Endodermal cell (in vitro differentiated cells): Measurements from ENCODE around the gene SLU7. TPM values are rescaled to one million over a fixed set of nuclear protein-coding genes. Genes with fewer than 3 reads are reported as not detected.
"Not testable (repeated sequence)": the region's sequence is repeated elsewhere in the genome, so short reads cannot be mapped to it uniquely, and the experiment has no call there.

Source experiments
- DNase-seq: peaks from one replicate; pipeline ENCODE4 v3.0.0-alpha.2; 2017
- H3K27ac ChIP-seq: 2 replicates; pipeline ENCODE4 v1.5.1; 2013; ENCODE audit warnings: mild to moderate bottlenecking, low read depth, low read length, moderate library complexity
- H3K27me3 ChIP-seq: 2 replicates; pipeline ENCODE4 v1.6.1; 2013; ENCODE audit warnings: mild to moderate bottlenecking, low read length, moderate library complexity; ENCODE audit not compliant: insufficient read depth, control insufficient read depth, poor library complexity, severe bottlenecking
- H3K36me3 ChIP-seq: 2 replicates; pipeline ENCODE4 v1.7.0; 2013; ENCODE audit warnings: mild to moderate bottlenecking, low read length, moderate library complexity; ENCODE audit not compliant: control insufficient read depth, insufficient read depth
- H3K4me1 ChIP-seq: one replicate; pipeline ENCODE4 v1.7.0; 2013; ENCODE audit warnings: low read length; ENCODE audit not compliant: control insufficient read depth, insufficient read depth
- H3K4me3 ChIP-seq: 2 replicates; pipeline ENCODE4 v1.5.1; 2013; ENCODE audit warnings: mild to moderate bottlenecking, low read length, moderate library complexity
- H3K9ac ChIP-seq: 2 replicates; pipeline ENCODE4 v1.6.1; 2013; ENCODE audit warnings: mild to moderate bottlenecking, low read length, moderate library complexity; ENCODE audit not compliant: poor library complexity, severe bottlenecking; ENCODE audit errors: extremely low read depth
- H3K9me3 ChIP-seq: 2 replicates; pipeline ENCODE4 v1.6.1; 2013; ENCODE audit warnings: mild to moderate bottlenecking, low read length, moderate library complexity; ENCODE audit not compliant: control insufficient read depth
- H3K27ac Mint-ChIP-seq: 2 replicates; pipeline ENCODE4 v1.8.0; 2020; ENCODE audit warnings: mixed read lengths
- H3K27me3 Mint-ChIP-seq: 2 replicates; pipeline ENCODE4 v1.8.0; 2021; ENCODE audit warnings: mild to moderate bottlenecking, mixed read lengths; ENCODE audit not compliant: insufficient read depth
- H3K36me3 Mint-ChIP-seq: 2 replicates; pipeline ENCODE4 v1.8.0; 2020; ENCODE audit warnings: low read depth, mixed read lengths
- H3K4me1 Mint-ChIP-seq: 2 replicates; pipeline ENCODE4 v1.8.0; 2020; ENCODE audit warnings: mixed read lengths
- H3K4me3 Mint-ChIP-seq: 2 replicates; pipeline ENCODE4 v1.8.0; 2020; ENCODE audit warnings: mild to moderate bottlenecking, moderate library complexity, mixed read lengths
- H3K9me3 Mint-ChIP-seq: 2 replicates; pipeline ENCODE4 v1.8.0; 2020; ENCODE audit warnings: mild to moderate bottlenecking, mixed read lengths
- CTCF ChIP-seq: fragments of 200-600 bp; sonication (generic); conservative IDR thresholded peaks from 2 replicates; pipeline ENCODE4 v1.5.0; 2021; ENCODE audit warnings: antibody characterized with exemption, mild to moderate bottlenecking
- WGBS, 2 experiments: methylation state at CpG; one replicate each; pipeline versions ENCODE4 v1.1.5 to v1.1.7; 2013; ENCODE audit warnings: missing lambda C conversion rate in 2 of 2, mixed read lengths in 1 of 2; ENCODE audit not compliant: insufficient coverage in 1 of 2, insufficient read length in 1 of 2; 5-methylcytosine and 5-hydroxymethylcytosine counted together
- total RNA-seq, 2 donors: library from RNA; stranded (reverse); fragmentation: NEBNext Ultra II Directional in 1 of 2; extraction: Animal tissue kit (Norgen Biotek cat#: 25700) in 1 of 2; gene quantifications; 2 replicates in 1 of 2; 3 replicates in 1 of 2; pipeline ENCODE4 v1.2.1, GENCODE V29; 2021

Gene SLU7
- total RNA-seq, 2 donors from 2014 or later = 36.8 to 47.5 TPM

DNA sequence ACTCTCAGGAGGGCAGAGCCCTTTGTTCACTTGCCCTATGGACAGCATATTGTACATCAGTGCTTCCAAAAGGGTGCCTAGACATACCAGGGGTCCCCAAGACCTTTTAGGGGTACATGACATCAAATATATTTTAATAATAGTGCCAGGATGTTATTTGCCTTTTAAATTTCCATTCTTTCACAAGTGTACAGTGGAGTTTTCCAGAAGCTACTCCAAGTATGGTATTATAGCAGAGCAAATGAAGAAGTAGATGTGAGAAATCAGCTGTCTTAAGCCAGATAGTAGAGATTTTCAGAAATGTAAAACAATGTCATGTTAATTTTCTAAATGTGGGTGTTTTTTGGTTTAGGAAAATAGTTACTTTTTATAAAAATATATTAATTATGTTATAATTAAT is 18.4 kb upstream of the SLU7 start:
- Histone ChIP-seq H3K9me3 (no peaks in the 10 kb centered on the region), H3K4me3 (no peak overlapping the region), H3K4me1 (no peaks in the 10 kb centered on the region), H3K36me3 (no peaks in the 10 kb centered on the region), H3K9ac (no peak overlapping the region), H3K27me3 (no peaks in the 10 kb centered on the region), H3K27ac (no peak overlapping the region)
- Mint-ChIP-seq H3K36me3 (no peaks in the 10 kb centered on the region), H3K4me3 (no peak overlapping the region), H3K27ac (no peak overlapping the region), H3K4me1 (peaks cover 7% of the 10 kb centered on the region), H3K9me3 (no peaks in the 10 kb centered on the region), H3K27me3 (peaks cover 17% of the 10 kb centered on the region)
- DNase-seq = no peak
- TF ChIP-seq CTCF = no peak

DNA sequence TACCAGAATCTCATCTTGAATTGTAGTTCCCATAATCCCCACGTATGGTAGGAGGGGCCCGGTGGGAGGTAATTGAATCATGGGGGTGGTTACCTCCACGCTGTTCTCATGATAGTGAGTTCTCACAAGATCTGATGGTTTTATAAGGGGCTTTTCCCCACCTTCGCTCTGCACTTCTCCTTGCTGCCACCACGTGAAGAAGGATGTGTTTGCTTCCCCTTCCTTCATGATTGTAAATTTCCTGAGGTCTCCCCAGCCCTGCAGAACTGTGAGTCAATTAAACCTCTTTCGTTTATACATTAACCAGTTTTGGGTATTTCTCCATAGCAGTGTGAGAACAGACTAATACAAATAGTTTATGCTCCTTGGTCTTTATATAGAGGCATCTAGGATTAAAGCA is 17.8 kb upstream of the SLU7 start:
- not testable (repeated sequence) for DNase-seq, H3K9ac ChIP-seq, H3K4me1 Mint-ChIP-seq, H3K27ac Mint-ChIP-seq, H3K27ac ChIP-seq, H3K4me3 Mint-ChIP-seq, H3K4me3 ChIP-seq, H3K4me1 ChIP-seq, H3K9me3 ChIP-seq, H3K27me3 ChIP-seq, H3K36me3 ChIP-seq, H3K9me3 Mint-ChIP-seq, H3K36me3 Mint-ChIP-seq
- 64 to 71% methylated on average over 4 to 6 of the region's 6 CpGs for WGBS, 2 experiments
- H3K27me3 Mint-ChIP-seq = peaks cover 17% of the 10 kb centered on the region

- H3K27me3 ChIP-seq = no peaks in the 10 kb centered on the region
- 93% methylated on average over 3 to 4 of the region's 4 CpGs for whole genome bisulfite sequencing, 2 experiments
- Mint-ChIP-seq H3K27me3 (peaks cover 17% of the 10 kb centered on the region), H3K4me3 (no peak overlapping the region), H3K4me1 (peaks cover 7% of the 10 kb centered on the region), H3K9me3 (no peaks in the 10 kb centered on the region), H3K36me3 (peaks cover 3% of the 10 kb centered on the region), H3K27ac (no peak overlapping the region)
- no peak overlapping the region for H3K4me3 ChIP-seq
- no peaks in the 10 kb centered on the region for H3K36me3 ChIP-seq
- H3K9ac ChIP-seq = no peak overlapping the region
- H3K9me3 ChIP-seq = no peaks in the 10 kb centered on the region
- DNase-seq = no peak
- no peak overlapping the region for H3K27ac ChIP-seq
- H3K4me1 ChIP-seq = no peaks in the 10 kb centered on the region
- no peak for TF ChIP-seq CTCF
Measured at GRCh38 chr5:160436017-160436416, 17.1 kb upstream of the SLU7 start.

DNA sequence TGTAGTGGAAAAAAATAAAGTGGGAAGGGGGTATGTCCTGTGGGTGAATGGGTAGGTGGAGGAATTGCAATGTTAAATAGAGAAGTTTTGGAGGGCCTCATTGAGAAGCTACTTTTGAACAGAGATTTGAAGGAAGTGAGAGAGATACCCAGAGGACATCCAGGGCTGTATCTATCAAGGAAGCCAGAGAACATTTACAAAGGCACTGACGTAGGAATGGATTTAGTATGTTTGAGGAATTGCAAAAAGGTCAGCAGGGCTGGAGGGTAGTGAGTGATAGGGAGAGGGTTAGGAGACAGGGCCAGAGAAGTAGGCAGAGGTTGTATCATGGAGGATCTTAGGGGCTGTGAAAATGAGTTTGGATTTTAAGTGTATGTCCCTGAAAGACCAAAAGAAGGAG is 16.7 kb upstream of the SLU7 start:
- Histone ChIP-seq H3K9me3 (no peaks in the 10 kb centered on the region), H3K4me3 (no peak overlapping the region), H3K4me1 (no peaks in the 10 kb centered on the region), H3K27me3 (no peaks in the 10 kb centered on the region), H3K36me3 (no peaks in the 10 kb centered on the region), H3K9ac (no peak overlapping the region), H3K27ac (no peak overlapping the region)
- H3K36me3 Mint-ChIP-seq = peaks cover 3% of the 10 kb centered on the region
- WGBS, 2 experiments = 95 to 100% methylated on average over 1 of the region's 1 CpG
- no peak overlapping the region for H3K4me3 Mint-ChIP-seq
- no peak for TF ChIP-seq CTCF
- H3K27me3 Mint-ChIP-seq = peaks cover 16% of the 10 kb centered on the region
- no peak overlapping the region for H3K27ac Mint-ChIP-seq
- H3K4me1 Mint-ChIP-seq = peaks cover 7% of the 10 kb centered on the region
- DNase-seq = no peak
- H3K9me3 Mint-ChIP-seq = no peaks in the 10 kb centered on the region
